Measurements from ENCODE around the gene ANAPC16.
A peak's percentile ranks its signal among the peaks of the same experiment; 100 is the strongest.
"Not testable (repeated sequence)": the region's sequence is repeated elsewhere in the genome, so short reads cannot be mapped to it uniquely, and the experiment has no call there.

Gene ANAPC16

DNA sequence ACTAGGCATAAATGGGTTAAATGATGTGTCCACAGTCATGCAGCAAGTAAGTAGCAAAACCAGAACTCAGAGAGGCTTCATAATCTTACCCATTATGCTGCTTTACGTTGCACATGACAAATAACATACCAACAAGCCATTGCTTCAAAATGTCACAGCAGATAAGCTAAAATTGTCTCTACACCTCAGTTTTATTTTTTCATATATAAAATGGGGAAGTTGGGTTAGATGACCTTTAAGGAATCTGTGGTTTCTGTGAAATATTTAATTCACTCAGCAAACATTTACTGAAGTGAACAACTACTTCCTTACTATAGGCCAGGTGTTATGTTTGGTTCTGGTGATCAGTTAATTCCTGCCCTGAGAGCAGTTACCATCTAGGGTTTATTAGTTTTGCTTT, 2.5 kb downstream of the ANAPC16 start:
- DNase-seq = no peak

DNA sequence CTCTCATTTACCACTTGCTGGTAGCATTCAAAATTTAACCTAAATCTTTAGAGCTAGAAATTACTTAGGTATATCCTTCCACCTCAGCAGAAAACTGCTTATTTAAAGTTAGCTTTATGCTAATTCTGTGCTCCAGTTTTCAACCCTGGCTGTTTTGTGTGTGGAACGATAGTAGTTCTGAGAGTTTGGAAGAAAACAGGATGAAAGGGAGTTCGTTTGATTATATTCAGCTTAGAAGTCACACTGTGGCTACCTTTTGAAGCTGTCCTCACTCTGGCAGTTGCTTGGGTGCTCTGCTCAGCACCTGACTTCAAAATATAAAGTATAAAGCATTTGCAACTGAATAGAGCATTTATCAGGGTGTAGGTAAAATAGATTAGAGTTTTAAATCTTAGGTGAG, 2.9 kb downstream of the ANAPC16 start:
- no peak for DNase-seq

DNA sequence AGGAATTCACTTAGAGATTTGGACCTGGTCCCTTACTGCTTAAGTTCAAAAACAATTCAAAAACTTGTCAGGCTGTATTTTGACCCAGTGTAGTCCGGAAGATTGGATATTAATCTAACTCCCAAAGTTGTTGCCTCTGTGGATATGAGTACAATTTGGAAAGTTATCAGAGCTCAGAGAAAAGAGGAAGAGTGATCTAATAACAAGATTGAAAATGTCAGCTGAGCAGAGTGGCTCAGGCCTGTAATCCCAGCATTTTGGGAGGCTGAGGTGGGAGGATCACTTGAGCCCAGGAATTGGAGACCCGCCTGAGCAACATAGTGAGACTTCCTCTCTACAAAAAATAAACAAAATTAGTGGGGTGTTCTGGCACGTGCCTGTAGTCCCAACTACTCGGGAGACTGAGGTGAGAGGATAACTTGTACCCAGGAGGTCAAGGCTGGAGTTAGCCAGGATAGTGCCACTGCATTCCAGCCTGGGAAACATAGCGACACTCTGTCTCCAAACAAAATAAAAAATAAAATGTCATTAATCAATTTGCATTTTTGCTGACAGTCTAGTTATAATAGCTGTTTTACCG, 3.5 kb downstream of the ANAPC16 start:
- DNase-seq = no peak

DNA sequence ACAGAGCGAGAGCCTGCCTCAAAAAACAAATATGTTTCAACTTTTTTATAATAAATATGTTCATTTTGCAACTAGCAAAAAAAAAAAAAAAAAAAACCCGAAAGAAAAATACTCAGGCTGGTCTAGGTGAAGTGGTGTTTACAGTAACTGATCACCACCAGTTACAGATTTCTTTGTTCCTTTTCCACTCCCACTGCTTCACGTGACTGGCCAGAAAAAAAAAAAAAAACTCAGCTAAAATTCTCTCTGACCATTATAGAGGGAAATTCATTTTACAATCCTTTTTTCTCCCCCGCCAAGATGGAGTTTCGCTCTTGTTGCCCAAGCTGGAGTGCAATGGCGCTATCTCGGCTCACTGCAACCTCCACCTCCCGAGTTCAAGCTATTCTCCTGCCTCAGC, 4.8 kb downstream of the ANAPC16 start:
- DNase-seq = no peak

DNA sequence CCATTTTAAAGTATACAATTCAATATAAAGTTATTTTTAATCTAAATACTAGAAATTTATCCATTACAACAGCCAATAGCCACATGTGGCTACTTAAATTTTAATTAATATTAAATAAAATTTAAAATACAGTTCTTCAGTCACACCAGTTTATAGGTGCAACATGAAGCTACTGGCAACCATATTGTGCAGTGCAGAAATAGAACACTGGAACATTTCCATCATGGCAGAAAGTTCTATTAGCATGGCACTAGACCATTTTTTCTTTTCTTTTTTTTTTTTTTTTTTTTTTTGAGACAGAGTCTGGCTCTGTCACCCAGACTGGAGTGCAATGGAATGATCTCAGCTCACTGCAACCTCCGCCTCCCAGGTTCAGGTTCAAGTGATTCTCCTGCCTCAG, 5.5 kb downstream of the ANAPC16 start:
- DNase-seq = no peak

DNA sequence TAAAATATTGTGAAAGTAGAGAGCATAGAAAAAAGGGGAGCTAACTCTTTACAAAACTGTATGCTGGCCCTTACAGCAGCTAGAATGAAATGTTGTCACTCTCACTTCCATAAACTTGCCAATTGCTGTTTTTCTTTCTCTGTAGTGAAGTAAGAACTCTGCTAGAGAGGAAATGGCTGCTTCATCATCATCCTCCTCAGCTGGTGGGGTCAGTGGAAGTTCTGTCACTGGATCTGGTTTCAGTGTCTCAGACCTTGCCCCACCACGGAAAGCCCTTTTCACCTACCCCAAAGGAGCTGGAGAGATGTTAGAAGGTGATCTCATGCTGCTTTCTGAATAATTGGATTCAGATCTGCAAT, 7.9 kb downstream of the ANAPC16 start:
- DNase-seq = no peak

DNA sequence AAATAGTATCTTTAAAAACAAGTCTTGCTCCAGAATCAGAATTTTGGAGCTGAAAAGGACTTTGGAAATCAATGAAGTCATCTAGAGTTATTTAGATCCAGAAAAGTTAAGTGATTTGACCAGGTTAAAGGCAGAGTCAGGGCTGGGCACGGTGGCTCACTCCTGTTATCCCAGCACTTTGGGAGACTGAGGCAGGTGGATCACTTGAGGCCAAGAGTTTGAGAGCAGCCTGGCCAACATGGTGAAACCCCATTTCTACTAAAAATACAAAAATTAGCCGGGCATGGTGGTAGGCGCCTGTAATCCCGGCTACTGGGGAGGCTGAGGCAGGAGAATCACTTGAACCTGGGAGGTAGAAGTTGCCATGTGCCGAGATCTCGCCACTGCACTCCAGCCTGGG, 8.4 kb downstream of the ANAPC16 start:
- not testable (repeated sequence) for DNase-seq

DNA sequence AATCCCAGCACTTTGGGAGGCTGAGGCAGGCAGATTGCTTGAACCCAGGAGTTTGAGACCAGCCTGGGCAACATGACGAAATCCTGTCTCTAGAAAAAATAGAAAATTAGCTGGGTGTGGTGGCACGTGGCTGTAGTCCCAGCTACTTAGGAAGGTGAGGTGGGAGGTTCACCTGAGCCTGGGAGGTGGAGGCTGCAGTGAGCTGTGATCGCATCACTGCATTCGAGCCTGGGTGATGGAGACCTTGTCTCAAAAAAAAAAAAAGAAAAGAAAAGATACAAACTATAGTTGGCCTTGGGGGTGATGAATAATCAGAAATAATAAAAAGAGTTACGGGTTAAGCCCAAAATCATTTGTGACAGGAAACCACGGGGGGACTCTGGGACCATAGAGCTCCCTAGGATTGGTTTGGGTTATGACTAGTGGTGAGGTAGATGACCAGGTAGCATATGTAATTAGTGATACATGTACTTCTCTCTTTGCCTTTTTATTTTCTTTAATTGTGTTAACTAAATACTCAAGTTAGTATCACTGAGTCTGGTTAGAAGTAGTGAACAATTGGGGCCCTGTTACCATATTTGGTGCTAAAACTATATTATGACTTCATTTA, 10.7 kb downstream of the ANAPC16 start:
- DNase-seq = no peak

DNA sequence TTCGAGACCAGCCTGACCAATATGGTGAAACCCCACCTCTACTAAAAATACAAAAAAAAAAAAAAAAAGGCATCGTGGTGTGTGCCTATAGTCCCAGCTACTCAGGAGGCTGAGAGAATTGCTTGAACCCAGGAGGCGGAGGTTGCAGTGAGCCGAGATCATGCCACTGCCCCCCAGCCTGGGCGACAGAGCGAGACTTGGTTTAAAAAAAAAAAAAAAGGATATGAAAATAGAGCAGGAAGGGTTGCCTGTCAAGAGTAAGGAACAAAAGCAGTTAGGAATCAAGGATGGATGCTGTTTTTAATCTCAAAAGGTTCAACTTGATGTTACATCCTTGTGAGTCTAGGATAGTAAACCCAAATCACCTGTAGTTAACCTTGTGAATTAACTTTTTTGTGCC, 12.0 kb downstream of the ANAPC16 start:
- DNase-seq = no peak

DNA sequence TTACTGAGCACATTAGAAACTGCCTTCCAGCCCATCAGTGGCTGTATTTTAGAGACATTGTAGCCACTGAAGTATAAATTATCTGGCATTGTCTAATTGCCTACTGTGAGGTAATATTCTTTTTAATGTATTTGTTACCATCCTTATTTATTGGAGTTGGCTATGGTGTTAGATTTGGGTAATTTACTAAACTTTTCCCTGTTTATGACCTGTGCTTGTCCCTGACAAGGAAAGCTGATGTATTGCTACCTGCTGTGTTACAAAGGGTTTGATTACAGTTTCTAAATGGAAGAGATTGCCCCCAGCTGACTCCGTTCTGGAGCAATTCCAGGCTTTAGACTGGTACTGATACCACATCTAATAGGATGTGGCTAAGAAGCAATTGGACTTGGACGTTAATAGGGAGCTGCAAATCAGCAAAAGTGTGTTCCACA, 12.5 kb downstream of the ANAPC16 start:
- DNase-seq = no peak

DNA sequence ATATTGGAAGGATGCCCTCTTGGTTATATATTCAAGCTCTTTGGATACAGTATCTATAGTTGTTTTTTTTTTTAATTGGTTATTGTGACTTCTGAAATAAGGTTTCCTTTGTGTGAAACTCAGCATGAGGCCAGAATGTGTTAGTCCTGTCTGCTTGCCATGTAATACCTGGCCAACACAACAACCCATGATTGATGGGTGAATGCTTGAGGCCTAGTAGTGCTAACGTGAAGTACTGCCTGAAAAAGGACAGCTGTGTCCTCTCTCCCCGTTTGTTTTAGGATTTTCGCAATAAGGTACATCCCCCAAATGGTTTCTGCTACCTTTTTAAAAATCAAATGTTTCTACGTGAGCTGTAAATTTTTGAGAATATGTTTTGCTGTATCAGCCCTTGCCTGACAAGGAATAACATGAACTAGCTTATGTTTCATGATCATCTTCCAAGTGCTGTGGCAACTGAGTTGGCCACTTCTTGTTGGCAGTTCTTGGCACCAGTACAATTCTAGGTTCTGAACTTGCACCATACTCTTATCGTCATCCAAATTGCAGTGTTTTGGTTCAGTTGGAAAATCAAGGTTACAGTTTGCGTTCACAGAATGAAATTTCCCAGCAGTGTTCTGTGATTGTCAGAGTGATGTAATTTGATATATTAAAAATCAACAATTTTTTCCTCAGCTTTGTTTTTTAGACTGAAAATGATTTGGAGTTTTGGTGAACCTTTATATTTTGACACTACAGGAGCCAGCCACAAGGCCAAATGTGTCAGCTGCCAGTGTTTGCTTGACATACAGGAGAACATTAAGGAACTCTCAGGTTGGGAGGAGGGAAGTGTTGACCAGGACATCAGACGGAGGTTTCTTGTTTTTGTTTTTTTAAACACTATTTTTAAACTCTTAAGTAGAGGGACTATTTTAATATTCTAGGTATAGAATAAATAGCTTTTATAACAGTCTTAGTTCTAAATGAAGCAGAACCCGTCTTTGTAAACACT, 13.7 kb downstream of the ANAPC16 start:
- peak; percentile 12 for DNase-seq

DNA sequence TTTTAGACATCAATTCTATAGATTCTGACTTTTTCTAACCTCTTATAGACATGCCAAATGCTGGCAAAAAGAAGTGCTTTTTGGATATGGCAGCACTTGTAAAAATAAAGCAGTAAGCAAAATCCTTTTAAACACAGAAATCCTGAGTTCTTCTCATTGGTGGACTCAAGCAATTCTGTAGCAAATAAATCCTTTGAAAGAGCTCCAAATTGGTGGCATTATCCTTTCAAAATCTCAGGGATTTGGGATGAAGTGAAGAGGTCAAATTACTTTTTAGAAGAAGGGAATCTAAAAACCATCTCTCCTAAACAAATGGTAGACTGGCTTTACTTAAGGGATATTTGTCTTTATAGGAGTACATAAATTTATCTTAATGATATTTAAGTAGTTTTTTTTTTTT, 17.8 kb downstream of the ANAPC16 start:
- no peak for DNase-seq

DNA sequence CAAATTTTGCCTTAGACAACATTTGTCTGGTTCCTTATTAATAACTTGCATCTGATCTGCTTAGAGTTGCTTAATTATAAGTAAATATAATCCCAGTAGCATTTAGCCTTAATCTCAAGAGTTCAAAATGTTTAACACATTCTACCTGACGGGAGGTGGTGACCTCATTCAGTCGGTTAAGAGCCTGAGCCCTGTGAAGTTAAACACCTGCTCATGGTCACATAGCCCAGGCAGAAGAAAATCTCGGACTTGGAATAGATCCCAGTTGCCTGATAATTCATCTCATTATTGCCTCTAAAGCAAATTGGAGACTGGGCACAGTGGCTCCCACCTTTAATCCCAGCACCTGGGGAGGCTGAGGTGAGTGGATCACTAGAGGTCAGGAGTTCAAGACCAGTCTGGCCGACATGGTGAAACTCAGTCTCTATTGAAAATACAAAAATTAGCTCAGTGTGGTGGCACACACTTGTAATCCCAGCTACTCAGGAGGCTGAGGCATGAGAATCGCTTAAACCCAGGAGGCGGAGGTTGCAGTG, 18.8 kb downstream of the ANAPC16 start:
- DNase-seq = no peak

DNA sequence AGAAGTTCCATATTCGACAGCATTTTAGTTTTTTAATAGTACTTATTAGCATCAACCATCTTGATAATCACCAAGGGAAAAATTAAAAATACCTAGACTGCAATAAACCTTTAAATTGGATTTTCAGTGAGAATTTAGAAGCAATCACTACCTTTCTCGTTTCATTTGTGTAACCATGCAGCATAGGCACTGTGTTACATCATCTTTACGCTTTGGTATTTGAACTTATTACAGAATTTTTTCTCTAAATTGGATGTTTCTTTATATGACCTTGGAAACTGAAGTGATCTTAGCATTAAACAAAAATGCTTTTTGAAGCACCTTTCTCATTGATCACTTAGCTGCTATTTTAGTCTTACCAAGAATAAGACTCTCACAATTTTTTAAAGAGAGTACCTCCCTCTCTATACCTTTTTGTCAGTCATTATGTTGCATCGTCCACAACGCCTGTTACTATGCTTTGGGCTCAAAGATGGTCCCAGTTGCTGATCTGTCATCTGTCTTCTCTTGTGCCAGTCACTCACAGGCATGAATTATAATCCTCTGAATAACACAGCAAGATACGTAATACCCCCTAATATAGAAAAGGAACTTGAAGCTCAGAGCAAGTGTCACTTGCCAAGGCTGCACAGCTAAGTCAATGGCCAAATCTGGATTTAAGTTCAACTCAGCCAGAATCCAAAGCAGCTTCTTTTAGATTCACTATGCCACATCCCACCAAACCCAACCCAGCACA, 19.9 kb downstream of the ANAPC16 start:
- no peak for DNase-seq

DNA sequence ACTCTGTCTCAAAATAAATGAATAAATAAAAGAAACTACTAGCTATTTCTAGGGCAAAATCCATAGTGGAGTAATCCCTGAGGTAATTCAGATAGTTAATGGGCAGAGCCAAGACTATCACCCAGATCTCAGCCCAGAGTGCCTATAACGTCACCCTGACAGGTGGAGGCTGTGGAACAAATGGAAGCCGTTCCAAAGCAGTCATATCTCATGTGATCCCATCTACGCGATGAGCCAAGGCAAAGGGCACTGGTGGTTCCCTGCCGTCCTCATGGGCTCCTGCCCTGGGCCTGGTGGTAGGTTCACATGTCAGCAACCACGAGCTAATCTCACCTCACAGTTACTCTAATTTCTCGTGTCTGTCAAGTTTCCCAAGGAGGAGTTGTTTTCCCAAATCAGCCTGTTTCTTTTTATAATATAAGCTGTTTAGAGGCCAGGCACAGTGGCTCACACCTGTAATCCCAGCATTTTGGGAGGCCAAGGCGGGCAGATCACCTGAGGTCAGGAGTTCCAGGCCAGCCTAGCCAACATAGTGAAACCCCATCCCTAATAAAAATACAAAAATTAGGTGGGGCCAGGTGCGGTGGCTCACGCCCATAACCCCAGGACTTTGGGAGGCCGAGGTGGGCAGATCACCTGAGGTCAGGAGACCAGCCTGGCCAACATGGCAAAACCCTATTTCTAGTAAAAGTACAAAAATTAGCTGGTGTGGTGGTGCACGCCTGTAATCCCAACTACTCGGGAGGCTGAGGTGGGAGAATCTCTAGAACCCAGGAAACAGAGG, 22.8 kb downstream of the ANAPC16 start:
- no peak for DNase-seq

DNA sequence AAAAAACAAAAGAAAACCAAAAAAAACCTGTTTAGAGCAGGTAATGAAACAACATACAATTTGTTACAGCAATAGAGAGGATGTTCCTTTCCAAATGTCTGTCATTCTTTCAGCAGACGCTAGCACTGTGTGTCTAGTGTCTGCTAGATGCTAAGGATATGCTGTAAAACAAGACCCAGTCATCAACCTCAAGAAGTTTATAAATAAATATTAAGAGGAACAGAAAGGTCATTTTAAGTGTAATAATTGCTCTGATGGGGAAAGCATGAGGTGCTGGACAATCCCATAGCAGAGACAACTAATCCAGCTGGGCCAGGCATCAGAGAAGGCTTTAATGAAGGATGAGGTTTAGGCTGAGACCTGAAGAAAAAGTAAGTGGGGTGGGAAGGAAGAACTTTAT, 23.6 kb downstream of the ANAPC16 start:
- no peak for DNase-seq

DNA sequence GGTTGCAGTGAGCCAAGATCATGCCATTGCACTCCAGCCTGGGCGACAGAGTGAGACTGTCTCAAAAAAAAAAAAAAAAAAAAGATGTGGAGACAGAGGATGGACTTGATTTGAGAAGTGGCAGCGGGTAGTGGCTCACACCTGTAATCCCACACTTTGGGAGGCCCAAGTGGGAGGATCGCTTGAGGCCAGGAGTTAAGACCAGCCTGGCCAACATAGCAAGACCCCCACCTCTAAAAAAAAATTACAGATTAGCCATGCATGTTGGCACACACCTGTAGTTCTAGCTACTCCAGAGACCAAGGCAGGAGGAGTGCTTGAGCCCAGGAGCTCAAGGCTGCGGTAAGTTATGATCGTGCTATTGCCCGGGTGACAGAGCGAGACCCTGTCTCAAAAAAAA, 24.6 kb downstream of the ANAPC16 start:
- no peak for DNase-seq

DNA sequence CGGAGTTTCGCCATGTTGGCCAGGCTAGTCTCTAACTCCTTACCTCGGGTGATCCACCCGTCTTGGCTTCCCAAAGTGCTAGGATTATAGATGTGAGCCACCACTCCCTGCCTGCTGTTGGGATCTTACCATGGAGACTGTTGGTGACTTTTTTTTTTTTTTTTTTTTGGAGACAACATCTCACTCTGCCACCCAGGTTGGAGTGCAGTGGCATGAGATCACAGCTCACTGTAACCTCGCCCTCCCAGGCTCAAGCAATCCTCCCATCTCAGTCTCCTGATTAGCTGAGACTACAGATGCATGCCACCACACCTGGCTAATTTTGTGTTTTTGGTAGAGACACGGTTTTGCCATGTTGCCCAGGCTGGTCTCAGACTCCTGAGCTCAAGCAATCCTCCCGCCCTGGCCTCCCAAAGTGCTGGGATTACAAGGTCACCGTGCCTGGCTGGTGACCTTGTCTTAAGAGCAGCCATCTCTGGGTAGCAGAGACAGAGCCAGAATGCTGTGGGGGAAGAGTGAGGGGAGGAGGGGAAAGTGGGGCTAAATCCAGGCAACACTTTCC, 26.0 kb downstream of the ANAPC16 start:
- no peak for DNase-seq

DNA sequence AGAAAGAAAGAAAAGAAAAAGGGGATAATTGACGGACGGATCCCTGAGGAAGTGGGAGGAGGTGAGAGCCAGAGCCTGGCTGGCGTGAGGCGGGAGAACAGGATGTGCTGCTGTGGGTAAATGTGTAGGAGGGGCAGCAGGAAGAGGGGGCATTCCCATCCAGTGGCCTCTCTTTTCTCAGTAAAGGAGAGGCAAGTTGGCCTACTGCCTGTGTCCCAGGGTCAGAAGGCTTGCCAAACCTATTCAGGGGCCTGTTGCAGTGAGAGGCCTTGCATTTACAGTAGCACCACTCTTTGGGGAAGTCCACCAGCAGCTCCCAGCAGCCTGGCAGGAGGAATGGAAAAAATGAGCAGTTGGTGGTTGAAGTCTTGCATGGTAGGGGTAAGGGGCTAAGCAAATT, 26.9 kb downstream of the ANAPC16 start:
- DNase-seq = peak; percentile 91

DNA sequence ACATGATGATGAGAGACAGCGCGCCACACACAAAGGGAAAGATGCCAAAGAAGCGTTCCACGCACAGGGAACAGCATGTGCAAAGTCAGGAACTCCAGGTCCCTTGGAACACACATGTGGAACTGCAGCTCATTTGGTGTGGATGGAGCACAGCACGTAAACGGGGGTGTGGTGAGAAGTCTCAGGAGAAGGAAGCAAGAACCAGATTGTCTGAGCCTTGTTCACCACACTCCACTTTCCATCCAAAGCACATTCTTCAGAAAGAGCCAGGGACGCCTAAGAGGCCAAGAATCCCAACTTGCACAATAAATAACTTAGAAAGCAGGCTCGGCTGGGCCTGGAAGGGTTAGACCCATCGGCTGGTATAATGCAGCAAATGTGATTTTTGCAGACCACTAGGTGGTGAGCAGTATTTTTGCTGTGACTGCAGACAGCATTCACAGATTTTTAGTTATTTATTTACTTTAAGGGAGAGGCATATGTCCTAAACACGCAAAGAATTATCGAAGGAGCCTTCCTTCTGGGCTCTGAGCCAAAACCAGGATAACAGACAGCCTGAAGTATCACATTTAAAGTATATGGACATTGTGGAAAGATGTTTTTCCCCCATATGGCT, 28.1 kb downstream of the ANAPC16 start:
- DNase-seq = peak; percentile 82

DNA sequence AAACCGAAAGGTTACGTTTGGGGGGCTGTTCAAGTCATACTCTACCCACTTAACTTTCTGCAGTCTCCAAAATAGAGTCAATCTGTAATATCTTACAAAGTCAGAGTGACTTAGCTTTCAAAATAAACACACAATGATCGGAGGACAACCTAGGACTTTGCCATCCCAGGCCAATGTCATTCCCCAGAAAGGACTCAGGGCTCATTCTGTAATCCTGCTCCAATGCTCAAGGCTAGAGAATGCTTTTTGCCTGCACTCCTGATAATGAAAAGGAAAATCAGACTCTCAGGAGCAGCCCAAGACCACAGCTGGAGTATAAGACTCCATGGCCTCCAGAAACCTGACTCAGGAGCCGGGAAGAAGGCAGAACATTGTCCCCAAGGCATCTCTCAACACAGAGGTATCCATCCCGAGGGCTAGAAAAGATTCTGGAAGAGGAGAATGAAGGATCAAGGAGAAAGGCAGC, 28.8 kb downstream of the ANAPC16 start:
- no peak for DNase-seq
